Measurements from ENCODE around the gene RBSN.

GRCh38 chr3:15091575-15091974, 7.4 kb downstream of the RBSN start:
- no peak for TF ChIP-seq CTCF (IDR thresholded peaks at IDR 0.05)
- no peak for TF ChIP-seq POLR2A (IDR thresholded peaks at IDR 0.05)
